GM23248 (cell line): ENCODE results near the gene PPP1R15B.

ENCODE experiments used
- EZH2 ChIP-seq: fragments of 200-600 bp; sonication (generic); IDR thresholded peaks from 2 replicates; pipeline ENCODE4 v1.6.1; 2018; ENCODE audit warnings: antibody characterized with exemption, mild to moderate bottlenecking; ENCODE audit not compliant: insufficient read depth, poor library complexity, severe bottlenecking
- EZH2phosphoT487 ChIP-seq: fragments of 200-600 bp; sonication (generic); IDR thresholded peaks from 2 replicates; pipeline ENCODE4 v1.6.1; 2018; ENCODE audit warnings: antibody characterized with exemption, moderate library complexity, mild to moderate bottlenecking, low read depth; ENCODE audit not compliant: insufficient read depth

- TF ChIP-seq EZH2, result no peak
- TF ChIP-seq EZH2phosphoT487, result no peak
These were observed 28.3 kb downstream of the PPP1R15B start for GRCh38 chr1:204383163-204383904.
